Heart right ventricle (tissue), 16 donors: Measurements from ENCODE around the gene ACOT13. TPM values are rescaled to one million over a fixed set of nuclear protein-coding genes. Genes with fewer than 3 reads are reported as not detected.
"Not testable (repeated sequence)": the region's sequence is repeated elsewhere in the genome, so short reads cannot be mapped to it uniquely, and the experiment has no call there.

Experiments used
- ATAC-seq, 8 donors: fragments of 200-7000 bp; cut with Tn5 transposase; one replicate each; pipeline ENCODE4 v1.9.1; 2020; ENCODE audit warnings: mild to moderate bottlenecking in 8 of 8, moderate library complexity in 8 of 8, moderate number of reproducible peaks in 1 of 8
- DNase-seq, 2 donors: peaks; one replicate each; pipeline ENCODE4 v3.0.0-alpha.2; 2020
- H3K27ac ChIP-seq, 10 donors: fragments of 200-600 bp; sonication (generic) in 2 of 10; one replicate each; pipeline versions ENCODE4 v1.5.0 to v1.8.0; 2020 to 2022; ENCODE audit warnings: mild to moderate bottlenecking in 3 of 10
- H3K27me3 ChIP-seq, 7 donors: fragments of 200-600 bp; one replicate each; pipeline ENCODE4 v1.8.0; 2021 to 2022; ENCODE audit warnings: mild to moderate bottlenecking in 2 of 7
- H3K36me3 ChIP-seq, 9 donors: fragments of 200-600 bp; sonication (generic) in 1 of 9; one replicate each; pipeline versions ENCODE4 v1.5.0 to v1.8.0; 2020 to 2022; ENCODE audit warnings: mild to moderate bottlenecking in 2 of 9
- H3K4me1 ChIP-seq, 9 donors: fragments of 200-600 bp; sonication (generic) in 1 of 9; one replicate each; pipeline versions ENCODE4 v1.5.0 to v1.8.0; 2020 to 2022; ENCODE audit warnings: mild to moderate bottlenecking in 4 of 9
- H3K4me3 ChIP-seq, 10 donors: fragments of 200-600 bp; sonication (generic) in 2 of 10; one replicate each; pipeline versions ENCODE4 v1.5.0 to v1.8.0; 2020 to 2022; ENCODE audit warnings: mild to moderate bottlenecking in 7 of 10, moderate library complexity in 2 of 10
- H3K9me3 ChIP-seq, 11 donors: fragments of 200-600 bp in 10 of 11; sonication (generic) in 2 of 11; one replicate each; pipeline versions ENCODE4 v1.5.0 to v1.8.0; 2013 to 2022; ENCODE audit warnings: mild to moderate bottlenecking in 2 of 11, control low read depth in 1 of 11, moderate library complexity in 1 of 11
- WGBS, 2 donors: extraction: QIAGEN DNeasy Blood & Tissue Kit; methylation state at CpG; one replicate each; pipeline ENCODE4 v1.1.7; 2013; ENCODE audit warnings: inconsistent platforms in 1 of 2; 5-methylcytosine and 5-hydroxymethylcytosine counted together
- intact Hi-C, 10 donors: fragments of 100-400 bp; cut with DNase I; formaldehyde crosslinking; loops; one replicate each; pipeline versions ENCODE4 v1.11.1 to v1.14.2; 2022
- polyA plus RNA-seq, 2 donors: library from polyadenylated mRNA; stranded (reverse); fragments of 200-250 nt; gene quantifications; one replicate each; pipeline ENCODE4 v1.2.3, GENCODE V29; 2013
- total RNA-seq, 10 donors: library from RNA; stranded (reverse); fragmentation: NEBNext Ultra II Directional in 3 of 10; extraction: Animal tissue kit (Norgen Biotek cat#: 25700) in 3 of 10; gene quantifications; one replicate each; pipeline versions ENCODE4 v1.2.1 to v1.2.4, GENCODE V29; 2021 to 2023
- TF ChIP-seq, protein P1 (sequence below), 9 donors: fragments of 200-600 bp; sonication (generic) in 2 of 9; IDR thresholded peaks; one replicate each; pipeline versions ENCODE4 v1.5.0 to v1.8.0; 2021 to 2022; ENCODE audit warnings: antibody characterized with exemption in 9 of 9, mild to moderate bottlenecking in 5 of 9, moderate library complexity in 1 of 9
- donor health status: Arrhythmogenic right ventricular cardiomyopathy.
- donor health status: ischemic (EF 13 %, LVEDD 7.1; RV severe dilation, severe dysfunction).
- donor health status: healthy with polysubstance abuse.
- donor health status: DM: no; HTN: yes; CAD: no.
- donor health status: DM: no; HTN: no; CAD: no.
- donor health status: ischemic (EF 25% LVEDD 6.9; RV normal size, moderate dysfunction).
- donor health status: ischemic (EF 25% LVEDD 5.7; RV mildly dilated, moderate dysfunction).
- donor health status: healthy.
- donor health status: DM: yes; HTN: yes; CAD: no.
- donor health status: Ischemic cardiomyopathy.
- donor health status: ischemic (EF 35%, LVEDD 5.7; RV mildly dilated, moderate dysfunction).
- donor health status: nonischemic (EF 11% LVEDD 7.7; RV severe dilation, severe dysfunction).
- donor health status: DM: yes; HTN: yes; CAD: no.
- donor health status: PGD.
- donor health status: ischemic (EF 29% LVEDD 5.4; RV normal size, mild dysfunction).
- donor health status: nonischemic (EF 23%, LVEDD 6.1; RV moderate dilation, normal function).

The ACOT13 gene
- total and polyA plus RNA-seq, 12 donors: 38.2 to 241 (median 56.1) TPM

DNA sequence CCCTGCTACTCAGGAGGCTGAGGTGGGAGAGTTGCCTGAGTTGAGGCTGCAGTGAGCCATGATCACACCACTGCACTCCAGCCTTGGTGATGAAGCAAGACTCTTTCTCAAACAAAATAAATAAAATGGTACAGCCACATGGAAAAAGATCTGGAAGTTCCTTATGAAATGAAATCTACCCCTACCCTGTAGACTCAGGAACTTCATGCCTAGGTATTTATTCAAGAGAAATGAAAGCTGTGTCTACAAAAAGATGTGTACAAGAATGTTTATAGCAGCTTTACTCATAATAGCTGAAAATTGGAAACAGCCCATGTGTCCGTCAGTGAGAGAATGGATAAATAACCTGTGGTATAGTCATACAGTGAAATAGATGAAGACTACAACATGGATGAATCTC, 67.3 kb downstream of the ACOT13 start:
- DNase-seq (no peak), ATAC-seq (no peak)

DNA sequence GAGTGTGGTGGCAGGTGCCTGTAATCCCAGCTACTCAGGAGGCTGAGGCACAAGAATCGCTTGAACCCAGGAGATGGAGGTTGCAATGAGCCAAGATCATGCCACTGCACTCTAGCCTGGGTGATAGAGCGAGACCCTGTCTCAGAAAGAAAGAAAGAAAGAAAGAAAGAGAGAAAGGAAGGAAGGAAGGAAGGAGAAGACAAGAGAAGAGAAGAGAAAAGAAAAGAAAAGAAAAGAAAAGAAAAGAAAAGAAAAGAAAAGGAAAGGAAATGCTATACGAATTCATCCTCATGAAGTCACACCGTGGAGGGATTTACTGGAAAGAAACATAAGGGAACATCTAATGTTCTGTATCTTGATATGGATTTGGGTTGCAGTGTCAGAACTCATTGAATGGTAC, 67.8 kb downstream of the ACOT13 start:
- H3K27ac ChIP-seq, H3K4me1 ChIP-seq, H3K36me3 ChIP-seq, intact Hi-C loops, DNase-seq, ATAC-seq, H3K27me3 ChIP-seq, H3K4me3 ChIP-seq: not testable (repeated sequence)
- H3K9me3 ChIP-seq: peaks cover 0 to 27% (median 5%) of the 10 kb centered on the region in 11 donors
- WGBS, 2 donors: 88 to 89% methylated on average over 4 of the region's 4 CpGs

More for the DNA sequence above, 67.3 kb downstream of the ACOT13 start:
- intact Hi-C loops: no loop called here
- 95 to 99% methylated on average over 1 of the region's 1 CpG for WGBS, 2 donors
- no peak overlapping the region for H3K4me3 ChIP-seq
- peaks cover 0 to 27% (median 5%) of the 10 kb centered on the region in 11 donors for H3K9me3 ChIP-seq
- H3K27me3 ChIP-seq: no peaks in the 10 kb centered on the region
- no peak overlapping the region for H3K27ac ChIP-seq
- no peaks in the 10 kb centered on the region for H3K36me3 ChIP-seq
- peaks cover 0 to 7% (median 0%) of the 10 kb centered on the region in 9 donors for H3K4me1 ChIP-seq
- TF ChIP-seq, protein P1, sequence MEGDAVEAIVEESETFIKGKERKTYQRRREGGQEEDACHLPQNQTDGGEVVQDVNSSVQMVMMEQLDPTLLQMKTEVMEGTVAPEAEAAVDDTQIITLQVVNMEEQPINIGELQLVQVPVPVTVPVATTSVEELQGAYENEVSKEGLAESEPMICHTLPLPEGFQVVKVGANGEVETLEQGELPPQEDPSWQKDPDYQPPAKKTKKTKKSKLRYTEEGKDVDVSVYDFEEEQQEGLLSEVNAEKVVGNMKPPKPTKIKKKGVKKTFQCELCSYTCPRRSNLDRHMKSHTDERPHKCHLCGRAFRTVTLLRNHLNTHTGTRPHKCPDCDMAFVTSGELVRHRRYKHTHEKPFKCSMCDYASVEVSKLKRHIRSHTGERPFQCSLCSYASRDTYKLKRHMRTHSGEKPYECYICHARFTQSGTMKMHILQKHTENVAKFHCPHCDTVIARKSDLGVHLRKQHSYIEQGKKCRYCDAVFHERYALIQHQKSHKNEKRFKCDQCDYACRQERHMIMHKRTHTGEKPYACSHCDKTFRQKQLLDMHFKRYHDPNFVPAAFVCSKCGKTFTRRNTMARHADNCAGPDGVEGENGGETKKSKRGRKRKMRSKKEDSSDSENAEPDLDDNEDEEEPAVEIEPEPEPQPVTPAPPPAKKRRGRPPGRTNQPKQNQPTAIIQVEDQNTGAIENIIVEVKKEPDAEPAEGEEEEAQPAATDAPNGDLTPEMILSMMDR (IDR thresholded peaks at IDR 0.05): no peak

DNA sequence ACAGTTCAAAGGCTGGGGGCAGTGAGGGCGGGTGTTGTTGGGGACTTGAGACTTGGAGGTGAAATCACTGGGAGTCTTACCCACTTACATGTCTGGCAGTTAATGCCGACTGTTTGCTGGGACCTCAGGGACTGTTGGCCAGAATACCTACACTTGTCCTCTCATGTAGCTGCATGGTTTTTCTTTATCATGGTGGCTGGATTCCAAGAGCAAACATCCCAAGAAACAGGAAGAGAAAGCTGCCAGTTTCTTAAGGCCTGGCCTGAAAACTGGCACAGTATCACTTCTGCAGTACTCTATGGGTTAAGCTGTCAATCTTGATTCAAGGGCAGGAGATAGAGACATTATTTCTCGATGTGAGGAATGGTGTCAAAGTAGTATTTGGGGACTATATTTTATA, 71.9 kb downstream of the ACOT13 start:
- no peaks in the 10 kb centered on the region for H3K9me3 ChIP-seq
- H3K27ac ChIP-seq: no peak overlapping the region
- H3K4me3 ChIP-seq: no peak overlapping the region
- no peaks in the 10 kb centered on the region for H3K36me3 ChIP-seq
- intact Hi-C loops: no loop called here
- TF ChIP-seq, protein P1 (IDR thresholded peaks at IDR 0.05): no peak
- no peak for ATAC-seq
- 42 to 50% methylated on average over 3 of the region's 3 CpGs for WGBS, 2 donors
- no peaks in the 10 kb centered on the region for H3K27me3 ChIP-seq
- peaks cover 0 to 29% (median 0%) of the 10 kb centered on the region in 9 donors for H3K4me1 ChIP-seq
- no peak for DNase-seq

DNA sequence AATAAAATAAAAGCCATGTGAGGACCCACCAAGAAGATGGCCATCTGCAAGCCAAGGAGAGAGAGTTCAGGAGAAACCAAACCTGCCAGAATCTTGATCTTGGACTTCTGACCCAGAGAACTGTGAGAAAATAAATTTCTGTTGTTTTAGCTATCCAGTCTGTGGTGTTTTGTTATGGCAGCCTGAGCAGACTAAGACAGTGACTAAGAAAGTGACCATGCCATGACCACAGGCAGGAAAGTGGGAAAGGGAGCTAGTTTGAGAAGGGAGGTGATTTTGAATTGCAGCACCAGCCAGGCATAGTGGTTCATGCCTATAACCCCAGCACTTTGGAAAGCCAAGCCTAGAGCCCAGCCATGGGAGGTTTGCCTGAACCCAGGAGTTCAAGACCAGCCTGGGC, 74.0 kb downstream of the ACOT13 start:
- TF ChIP-seq, protein P1 (IDR thresholded peaks at IDR 0.05): no peak
- no peaks in the 10 kb centered on the region for H3K36me3 ChIP-seq
- no peaks in the 10 kb centered on the region for H3K27me3 ChIP-seq
- DNase-seq: no peak
- no peak overlapping the region for H3K27ac ChIP-seq
- intact Hi-C loops: no loop called here
- H3K4me1 ChIP-seq: peaks cover 0 to 39% (median 0%) of the 10 kb centered on the region in 9 donors
- H3K9me3 ChIP-seq: no peaks in the 10 kb centered on the region
- no peak overlapping the region for H3K4me3 ChIP-seq
- ATAC-seq: no peak

DNA sequence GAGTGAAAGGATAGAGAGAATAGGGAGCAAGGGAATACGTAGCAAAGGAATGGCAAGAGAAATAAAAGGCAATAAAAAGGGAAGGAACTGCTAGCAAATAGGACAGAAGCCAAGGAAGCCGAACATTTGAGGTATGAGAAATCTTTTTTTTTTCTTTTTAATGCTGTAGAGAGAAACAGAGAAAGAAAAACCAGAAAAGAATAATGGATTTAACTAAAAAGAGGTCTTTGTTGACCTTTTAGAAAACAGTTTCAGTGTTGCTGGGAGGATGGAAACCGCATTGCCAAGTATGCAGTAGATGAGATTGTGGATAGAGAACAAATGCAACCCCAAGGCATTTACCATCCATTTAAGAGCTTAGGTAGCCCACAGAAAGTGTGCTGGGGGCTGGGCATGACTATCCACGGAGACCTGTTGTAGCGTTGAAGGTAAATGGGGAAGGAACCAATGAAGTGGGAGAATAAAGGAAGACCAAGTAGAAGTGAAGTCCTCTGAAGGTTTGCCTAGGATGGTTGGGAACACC, 75.4 kb downstream of the ACOT13 start:
- Histone ChIP-seq H3K9me3 (no peaks in the 10 kb centered on the region), H3K27me3 (no peaks in the 10 kb centered on the region), H3K27ac (peak overlapping the region in 2 of 10 donors; percentile 28 to 91), H3K4me3 (no peak overlapping the region), H3K36me3 (no peaks in the 10 kb centered on the region), H3K4me1 (peaks cover 0 to 39% (median 0%) of the 10 kb centered on the region in 9 donors)
- ATAC-seq: no peak
- WGBS, 2 donors: 86 to 92% methylated on average over 5 of the region's 5 CpGs
- TF ChIP-seq, protein P1 (IDR thresholded peaks at IDR 0.05): no peak
- DNase-seq: no peak
- intact Hi-C loops: no loop called here
